Tibial nerve (tissue), 4 donors: ENCODE data around the gene ITPKB. TPM values are rescaled to one million over a fixed set of nuclear protein-coding genes. Genes with fewer than 3 reads are reported as not detected.
A peak's percentile ranks its signal among the peaks of the same experiment; 100 is the strongest.

Experiments used
- DNase-seq, 2 donors: peaks; one replicate each; pipeline ENCODE4 v3.0.0-alpha.2; 2019; ENCODE audit warnings: low spot score in 2 of 2
- H3K27ac ChIP-seq, 4 donors: fragments of 200-600 bp; sonication (generic) in 3 of 4; one replicate each; pipeline ENCODE4 v1.5.1; 2017 to 2019; ENCODE audit warnings: mild to moderate bottlenecking in 1 of 4
- H3K27me3 ChIP-seq, 2 donors: fragments of 200-600 bp; sonication (generic) in 1 of 2; one replicate each; pipeline versions ENCODE4 v1.5.1 to v1.6.0; 2017 to 2019
- H3K36me3 ChIP-seq, 3 donors: fragments of 200-600 bp; sonication (generic); one replicate each; pipeline ENCODE4 v1.5.1; 2018 to 2019
- H3K4me1 ChIP-seq, 4 donors: fragments of 200-600 bp; sonication (generic) in 3 of 4; one replicate each; pipeline ENCODE4 v1.5.1; 2017 to 2019
- H3K4me3 ChIP-seq, 4 donors: fragments of 200-600 bp; sonication (generic) in 3 of 4; one replicate each; pipeline ENCODE4 v1.5.1; 2017 to 2019; ENCODE audit warnings: mild to moderate bottlenecking in 1 of 4, moderate library complexity in 1 of 4
- H3K9me3 ChIP-seq, 4 donors: fragments of 200-600 bp; sonication (generic) in 3 of 4; one replicate each; pipeline ENCODE4 v1.5.1; 2017 to 2019
- CTCF ChIP-seq, 5 experiments: fragments of 200-600 bp in 3 of 5; fragments of 450-650 bp in 2 of 5; sonication (generic) in 3 of 5; IDR thresholded peaks; one replicate each; pipeline ENCODE4 v1.5.1; 2016 to 2019; ENCODE audit warnings: antibody characterized with exemption in 5 of 5, mild to moderate bottlenecking in 3 of 5, moderate library complexity in 2 of 5
- EP300 ChIP-seq, 2 donors: sonication (generic); formaldehyde crosslinking; IDR thresholded peaks; one replicate each; pipeline ENCODE4 v1.6.1; 2017; ENCODE audit warnings: antibody characterized with exemption in 2 of 2, mild to moderate bottlenecking in 1 of 2
- POLR2A ChIP-seq, 2 donors: fragments of 450-650 bp; IDR thresholded peaks; one replicate each; pipeline ENCODE4 v1.6.1; 2017; ENCODE audit warnings: antibody characterized with exemption in 2 of 2, mild to moderate bottlenecking in 2 of 2, moderate library complexity in 2 of 2
- WGBS, 2 donors: methylation state at CpG; one replicate each; pipeline ENCODE4 v1.1.5; 2018; 5-methylcytosine and 5-hydroxymethylcytosine counted together
- total RNA-seq, 4 donors: library from RNA; depleted of rRNA; stranded (reverse); fragments of >200 nt; gene quantifications; one replicate each; pipeline ENCODE4 v1.1.0, GENCODE V29; 2016

The ITPKB gene
- total RNA-seq, 4 donors from 2014 or later, result 49.2 to 82.0 (median 52.7) TPM

GRCh38 chr1:226610671-226611070 is 128.4 kb downstream of the ITPKB start:
- peaks cover 0 to 22% (median 5%) of the 10 kb centered on the region in 4 donors for H3K4me1 ChIP-seq
- no peaks in the 10 kb centered on the region for H3K9me3 ChIP-seq
- WGBS, 2 donors, result 86 to 94% methylated on average over 7 of the region's 7 CpGs
- DNase-seq, result no peak
- H3K27me3 ChIP-seq, result no peaks in the 10 kb centered on the region
- H3K4me3 ChIP-seq, result no peak overlapping the region
- TF ChIP-seq EP300 (IDR thresholded peaks at IDR 0.05) (no peak), CTCF (IDR thresholded peaks at IDR 0.05) (no peak)
- no peaks in the 10 kb centered on the region for H3K36me3 ChIP-seq
- no peak overlapping the region for H3K27ac ChIP-seq

GRCh38 chr1:226609836-226610455 is 129.1 kb downstream of the ITPKB start:
- Histone ChIP-seq H3K4me1 (peaks cover 0 to 29% (median 11%) of the 10 kb centered on the region in 4 donors), H3K27ac (peak overlapping the region in 1 of 4 donors; percentile 15), H3K4me3 (no peak overlapping the region), H3K36me3 (no peaks in the 10 kb centered on the region), H3K27me3 (no peaks in the 10 kb centered on the region), H3K9me3 (no peaks in the 10 kb centered on the region)
- TF ChIP-seq EP300 (IDR thresholded peaks at IDR 0.05), result peak in 1 of 2 donors; percentile 37
- no peak for TF ChIP-seq CTCF (IDR thresholded peaks at IDR 0.05)
- no peak for TF ChIP-seq POLR2A (IDR thresholded peaks at IDR 0.05)
- DNase-seq, result peak in 1 of 2 donors; percentile 62
- WGBS, 2 donors, result 81% methylated on average over 10 to 11 of the region's 11 CpGs

- 59 to 67% methylated on average over 18 of the region's 18 CpGs for WGBS, 2 donors
- peak; percentile 60 to 89 (median 71) for TF ChIP-seq CTCF (IDR thresholded peaks at IDR 0.05)
- TF ChIP-seq POLR2A (IDR thresholded peaks at IDR 0.05), result no peak
- H3K4me1 ChIP-seq, result peaks cover 0 to 39% (median 21%) of the 10 kb centered on the region in 4 donors
- no peaks in the 10 kb centered on the region for H3K9me3 ChIP-seq
- no peak overlapping the region for H3K27ac ChIP-seq
- H3K36me3 ChIP-seq, result no peaks in the 10 kb centered on the region
- DNase-seq, result peak in 1 of 2 donors; percentile 55
- H3K27me3 ChIP-seq, result no peaks in the 10 kb centered on the region
- H3K4me3 ChIP-seq, result no peak overlapping the region
These were observed 130.2 kb downstream of the ITPKB start for GRCh38 chr1:226608699-226609505.

GRCh38 chr1:226607821-226608220 is 131.3 kb downstream of the ITPKB start:
- H3K9me3 ChIP-seq, result no peaks in the 10 kb centered on the region
- 82 to 100% methylated on average over 1 of the region's 1 CpG for WGBS, 2 donors
- DNase-seq, result no peak
- H3K36me3 ChIP-seq, result no peaks in the 10 kb centered on the region
- TF ChIP-seq EP300 (IDR thresholded peaks at IDR 0.05) (no peak), CTCF (IDR thresholded peaks at IDR 0.05) (no peak), POLR2A (IDR thresholded peaks at IDR 0.05) (no peak)
- no peak overlapping the region for H3K27ac ChIP-seq
- H3K27me3 ChIP-seq, result no peaks in the 10 kb centered on the region
- H3K4me1 ChIP-seq, result peaks cover 0 to 50% (median 27%) of the 10 kb centered on the region in 4 donors
- no peak overlapping the region for H3K4me3 ChIP-seq

GRCh38 chr1:226607268-226607660 is 131.8 kb downstream of the ITPKB start:
- Histone ChIP-seq H3K9me3 (no peaks in the 10 kb centered on the region), H3K36me3 (no peaks in the 10 kb centered on the region), H3K4me3 (no peak overlapping the region), H3K27me3 (no peaks in the 10 kb centered on the region), H3K4me1 (peaks cover 0 to 54% (median 30%) of the 10 kb centered on the region in 4 donors), H3K27ac (no peak overlapping the region)
- TF ChIP-seq EP300 (IDR thresholded peaks at IDR 0.05) (no peak), POLR2A (IDR thresholded peaks at IDR 0.05) (no peak), CTCF (IDR thresholded peaks at IDR 0.05) (no peak)
- no peak for DNase-seq
- 91 to 92% methylated on average over 12 of the region's 12 CpGs for WGBS, 2 donors
